Measurements from ENCODE around the gene RNASEH2B. TPM values are rescaled to one million over a fixed set of nuclear protein-coding genes. Genes with fewer than 3 reads are reported as not detected.

The RNASEH2B gene
- total and polyA plus RNA-seq, 2 of the 8 experiments (the other 6 are each of a cell fraction or from before 2014, with no cell fraction given): 19.3 to 43.9 TPM

- H3K4ac ChIP-seq (replicated peaks; ENCODE audit: insufficient read length, low read depth, low read length): no peak overlapping the region
- ChIA-PET CTCF (ENCODE audit: partially characterized antibody) (interaction anchor here (0.6 to 6.3 kb wide), 8 partner anchors 11 to 232 kb away, joined by 3 to 44 read pairs (median 5); no protein-coding TSS in a partner anchor), POLR2A (ENCODE audit: partially characterized antibody) (no interaction called here)
- no peak overlapping the region for H2BK5ac ChIP-seq (ENCODE audit: low read depth, low read length)
- H3K23ac ChIP-seq (ENCODE audit: insufficient read length): no peak overlapping the region
- H2BK120ac ChIP-seq (replicated peaks; ENCODE audit: low read depth, low read length): no peak overlapping the region
- H4K20me1 ChIP-seq (replicated peaks in 1 of 2; ENCODE audit: control insufficient read depth in 1 of 2, insufficient read depth in 2 of 2, low read length in 2 of 2): no peaks in the 10 kb centered on the region
- no peak overlapping the region for H3K4me2 ChIP-seq (ENCODE audit: insufficient read depth in 1 of 2, low read depth in 2 of 2, low read length in 2 of 2)
- H3K4me1 ChIP-seq (replicated peaks in 1 of 4; ENCODE audit: control insufficient read depth in 3 of 4, insufficient read depth in 4 of 4, low read length in 3 of 4): no peaks in the 10 kb centered on the region
- no peaks in the 10 kb centered on the region for H3K27me3 ChIP-seq (replicated peaks in 1 of 4; ENCODE audit: control insufficient read depth in 3 of 4, extremely low read depth in 1 of 4, insufficient read depth in 3 of 4, low read length in 3 of 4)
- DNase-seq (ENCODE audit: low read depth in 1 of 2, low spot score in 2 of 2) (no peak), FAIRE-seq (no peak)
- no peak overlapping the region for H3K4me3 ChIP-seq (ENCODE audit: extremely low read depth in 1 of 4, insufficient read depth in 2 of 4, low read depth in 3 of 4, low read length in 4 of 4)
- WGBS, 2 experiments (ENCODE audit: extremely low coverage in 1 of 2, insufficient coverage in 1 of 2, insufficient read length in 1 of 2, insufficient replicate concordance in 2 of 2, low coverage in 1 of 2, low lambda C conversion rate in 2 of 2, missing lambda C conversion rate in 1 of 2): 97% methylated on average over 2 of the region's 2 CpGs; no CpG with 5 or more reads in 1 of the 2 experiments
- no peak overlapping the region for H4K91ac ChIP-seq (replicated peaks; ENCODE audit: insufficient read length, low read length)
- H3K18ac ChIP-seq (ENCODE audit: extremely low read depth, low read length): no peak overlapping the region
- no peak overlapping the region for H3K27ac ChIP-seq (ENCODE audit: low read depth, low read length)
- no peak overlapping the region for H2BK15ac ChIP-seq (ENCODE audit: low read length)
- H3K36me3 ChIP-seq (ENCODE audit: control insufficient read depth in 2 of 4, insufficient read depth in 4 of 4, low read length in 3 of 4): no peaks in the 10 kb centered on the region
- no peak overlapping the region for H3K9ac ChIP-seq (replicated peaks in 1 of 4; ENCODE audit: extremely low read depth in 1 of 4, low read depth in 3 of 4, low read length in 3 of 4)
- no peaks in the 10 kb centered on the region for H3K79me2 ChIP-seq (ENCODE audit: control insufficient read depth in 1 of 2, insufficient read depth in 2 of 2, low read length in 2 of 2)
- no peaks in the 10 kb centered on the region for H3K9me3 ChIP-seq (ENCODE audit: insufficient read depth in 2 of 2, low read depth in 1 of 2, low read length in 1 of 2)
- TF ChIP-seq SP4 (IDR thresholded peaks at IDR 0.05; ENCODE audit: low read length): no peak
- no peak for TF ChIP-seq SIX5 (IDR thresholded peaks at IDR 0.05; ENCODE audit: low read depth, low read length)
- no peak for TF ChIP-seq NRF1 (IDR thresholded peaks at IDR 0.05; ENCODE audit: low read depth, low read length)
- no peak overlapping the region for H3K56ac ChIP-seq (replicated peaks; ENCODE audit: insufficient read length, low read depth, low read length)
- H4K8ac ChIP-seq (ENCODE audit: extremely low read depth, insufficient read depth, low read length): no peak overlapping the region
- H2BK20ac ChIP-seq (ENCODE audit: low read length): no peak overlapping the region
- H2AFZ ChIP-seq (ENCODE audit: low read length): no peak overlapping the region
- H3K79me1 ChIP-seq (ENCODE audit: low read depth, low read length): 0 out of 2 replicates have a peak, but pooled peaks cover 3% of the 10 kb centered on the region
- H2AK5ac ChIP-seq (ENCODE audit: low read depth, low read length): no peak overlapping the region
- no peak overlapping the region for H3K14ac ChIP-seq (ENCODE audit: insufficient read length)
- H3K23me2 ChIP-seq (ENCODE audit: low read depth, low read length): no peaks in the 10 kb centered on the region
- H4K5ac ChIP-seq (ENCODE audit: insufficient read length, low read depth, low read length): no peak overlapping the region
- H2BK12ac ChIP-seq (ENCODE audit: low read depth, low read length): no peak overlapping the region
Observed at GRCh38 chr13:50970956-50971355, 61.4 kb downstream of the RNASEH2B start.

All from H1 (cell line).